CD8-positive, alpha-beta memory T cell (primary cell): Measurements from ENCODE around the gene CLEC4E. TPM values are rescaled to one million over a fixed set of nuclear protein-coding genes. Genes with fewer than 3 reads are reported as not detected.

Experiments used
- polyA plus RNA-seq: library from polyadenylated mRNA; unstranded; fragments of 300-500 nt; fragmentation: Illumina TruSeq; gene quantifications from one replicate; pipeline ENCODE4 v1.2.3, GENCODE V29; 2021
- total RNA-seq, 2 experiments: library from RNA; stranded (reverse); gene quantifications; one replicate each; pipeline ENCODE4 v1.2.3, GENCODE V29; 2021

Gene CLEC4E
- total and polyA plus RNA-seq, 3 experiments from 2014 or later: not detected

Other genes with a start within 250 kb of the CLEC4E start
- not detected for gene CLEC6A, start 84.9 kb downstream of the CLEC4E start, total RNA-seq
- not detected for gene CLEC6A, start 84.9 kb downstream of the CLEC4E start, polyA plus RNA-seq
- gene CLEC4D, start 27.4 kb downstream of the CLEC4E start, total RNA-seq: not detected
- gene CLEC4D, start 27.4 kb downstream of the CLEC4E start, polyA plus RNA-seq: not detected
- under 1 TPM; 0.18 to 0.71 TPM for gene AICDA, start 72.0 kb upstream of the CLEC4E start, total RNA-seq
- gene AICDA, start 72.0 kb upstream of the CLEC4E start, polyA plus RNA-seq: not detected
- not detected for gene MFAP5, start 121.9 kb upstream of the CLEC4E start, total RNA-seq
- gene MFAP5, start 121.9 kb upstream of the CLEC4E start, polyA plus RNA-seq: not detected
- 1 to 10 TPM; 6.1 to 7.9 TPM for gene RIMKLB, start 157.1 kb upstream of the CLEC4E start, total RNA-seq
- 4.3 TPM for gene RIMKLB, start 157.1 kb upstream of the CLEC4E start, polyA plus RNA-seq